Gastroesophageal sphincter (tissue), 4 donors: Measurements from ENCODE around the gene TSPAN9. TPM values are rescaled to one million over a fixed set of nuclear protein-coding genes. Genes with fewer than 3 reads are reported as not detected.

Experiments used
- ATAC-seq: fragments of 150-250 bp; one replicate; pipeline ENCODE4 v1.9.1; 2016; ENCODE audit warnings: mild to moderate bottlenecking, moderate library complexity
- H3K27ac ChIP-seq, 4 donors: fragments of 200-600 bp; sonication (generic) in 3 of 4; 1 replicate in 3 of 4; 2 replicates in 1 of 4; pipeline ENCODE4 v1.5.1; 2016 to 2019
- H3K27me3 ChIP-seq: fragments of 200-600 bp; sonication (generic); one replicate; pipeline ENCODE4 v1.5.1; 2019
- H3K36me3 ChIP-seq, 2 donors: fragments of 200-600 bp; sonication (generic); one replicate each; pipeline ENCODE4 v1.5.1; 2019; ENCODE audit warnings: control low read depth in 1 of 2
- H3K4me1 ChIP-seq, 3 donors: fragments of 200-600 bp; sonication (generic); 1 replicate in 2 of 3; 2 replicates in 1 of 3; pipeline ENCODE4 v1.5.1; 2016 to 2019; ENCODE audit warnings: control low read depth in 2 of 3
- H3K4me3 ChIP-seq, 2 donors: fragments of 200-600 bp; sonication (generic); one replicate each; pipeline ENCODE4 v1.5.1; 2019; ENCODE audit warnings: mild to moderate bottlenecking in 1 of 2, moderate library complexity in 1 of 2
- H3K9me3 ChIP-seq, 3 donors: fragments of 200-600 bp; sonication (generic); one replicate each; pipeline ENCODE4 v1.5.1; 2017 to 2019; ENCODE audit warnings: control low read depth in 2 of 3
- CTCF ChIP-seq, 4 experiments: fragments of 200-600 bp in 2 of 4; fragments of 450-650 bp in 2 of 4; sonication (generic) in 1 of 4; IDR thresholded peaks; one replicate each; pipeline ENCODE4 v1.5.1; 2017 to 2019; ENCODE audit warnings: antibody characterized with exemption in 4 of 4, mild to moderate bottlenecking in 2 of 4, moderate library complexity in 2 of 4
- EP300 ChIP-seq: sonication (generic); formaldehyde crosslinking; IDR thresholded peaks from one replicate; pipeline ENCODE4 v1.6.1; 2017; ENCODE audit warnings: antibody characterized with exemption, mild to moderate bottlenecking
- POLR2A ChIP-seq, 2 donors: fragments of 450-650 bp; IDR thresholded peaks; one replicate each; pipeline ENCODE4 v1.6.1; 2017; ENCODE audit warnings: antibody characterized with exemption in 2 of 2, mild to moderate bottlenecking in 2 of 2, moderate library complexity in 1 of 2
- POLR2AphosphoS5 ChIP-seq: sonication (generic); formaldehyde crosslinking; IDR thresholded peaks from one replicate; pipeline ENCODE4 v1.6.1; 2017; ENCODE audit warnings: antibody characterized with exemption
- WGBS, 2 donors: methylation state at CpG; one replicate each; pipeline ENCODE4 v1.1.5; 2018; ENCODE audit warnings: low coverage in 1 of 2; 5-methylcytosine and 5-hydroxymethylcytosine counted together
- total RNA-seq, 4 donors: library from RNA; depleted of rRNA; stranded (reverse); fragments of >200 nt; gene quantifications; one replicate each; pipeline ENCODE4 v1.1.0, GENCODE V29; 2016

TSPAN9 gene
- total RNA-seq, 4 donors from 2014 or later: 19.5 to 30.2 (median 26.0) TPM

- Histone ChIP-seq H3K9me3 (no peaks in the 10 kb centered on the region), H3K4me1 (peaks cover 0 to 46% (median 25%) of the 10 kb centered on the region in 3 donors), H3K4me3 (no peak overlapping the region), H3K27me3 (no peaks in the 10 kb centered on the region), H3K27ac (no peak overlapping the region), H3K36me3 (no peaks in the 10 kb centered on the region)
- no peak for ATAC-seq
- TF ChIP-seq EP300 (no peak), POLR2AphosphoS5 (no peak), CTCF (IDR thresholded peaks at IDR 0.05) (no peak), POLR2A (IDR thresholded peaks at IDR 0.05) (no peak)
- WGBS, 2 donors: 87 to 100% methylated on average over 3 to 5 of the region's 5 CpGs
Measured at GRCh38 chr12:3154006-3154405, 76.8 kb downstream of the TSPAN9 start.

GRCh38 chr12:3155702-3156370 lies 78.7 kb downstream of the TSPAN9 start:
- Histone ChIP-seq H3K27me3 (no peaks in the 10 kb centered on the region), H3K9me3 (no peaks in the 10 kb centered on the region), H3K4me3 (no peak overlapping the region), H3K4me1 (peaks cover 0 to 35% (median 24%) of the 10 kb centered on the region in 3 donors), H3K27ac (no peak overlapping the region), H3K36me3 (no peaks in the 10 kb centered on the region)
- no peak for TF ChIP-seq EP300
- TF ChIP-seq CTCF (IDR thresholded peaks at IDR 0.05): no peak
- TF ChIP-seq POLR2A (IDR thresholded peaks at IDR 0.05): no peak
- WGBS, 2 donors: 73 to 74% methylated on average over 8 to 15 of the region's 15 CpGs
- ATAC-seq: no peak

- H3K36me3 ChIP-seq: no peaks in the 10 kb centered on the region
- H3K4me3 ChIP-seq: no peak overlapping the region
- H3K4me1 ChIP-seq: peaks cover 0 to 16% (median 8%) of the 10 kb centered on the region in 3 donors
- no peak for ATAC-seq
- H3K9me3 ChIP-seq: no peaks in the 10 kb centered on the region
- H3K27me3 ChIP-seq: no peaks in the 10 kb centered on the region
- H3K27ac ChIP-seq: peak overlapping the region in 2 of 4 donors; percentile 44 to 71
- TF ChIP-seq CTCF (IDR thresholded peaks at IDR 0.05): no peak
- TF ChIP-seq POLR2A (IDR thresholded peaks at IDR 0.05): no peak
- no peak for TF ChIP-seq POLR2AphosphoS5
- no peak for TF ChIP-seq EP300
- 73 to 79% methylated on average over 8 to 10 of the region's 17 CpGs for WGBS, 2 donors
Measured at GRCh38 chr12:3157581-3158323, 80.6 kb downstream of the TSPAN9 start.

- no peaks in the 10 kb centered on the region for H3K36me3 ChIP-seq
- no peaks in the 10 kb centered on the region for H3K9me3 ChIP-seq
- TF ChIP-seq CTCF (IDR thresholded peaks at IDR 0.05): no peak
- TF ChIP-seq POLR2AphosphoS5: peak; percentile 27
- TF ChIP-seq POLR2A (IDR thresholded peaks at IDR 0.05): no peak
- no peak for TF ChIP-seq EP300
- H3K27me3 ChIP-seq: no peaks in the 10 kb centered on the region
- peak; percentile 72 for ATAC-seq
- H3K4me1 ChIP-seq: peaks cover 0 to 14% (median 8%) of the 10 kb centered on the region in 3 donors
- peak overlapping the region in 3 of 4 donors; percentile 44 to 71 (median 54) for H3K27ac ChIP-seq
- H3K4me3 ChIP-seq: no peak overlapping the region
- 32 to 43% methylated on average over 9 to 10 of the region's 11 CpGs for WGBS, 2 donors
Measured at GRCh38 chr12:3158851-3159465, 81.8 kb downstream of the TSPAN9 start.
